Measurements from ENCODE around the gene EEF1A1. TPM values are rescaled to one million over a fixed set of nuclear protein-coding genes. Genes with fewer than 3 reads are reported as not detected.

The EEF1A1 gene
- total and polyA plus RNA-seq, 2 of the 8 experiments (the other 6 are each of a cell fraction or from before 2014, with no cell fraction given): 13,823 to 13,927 TPM

DNA sequence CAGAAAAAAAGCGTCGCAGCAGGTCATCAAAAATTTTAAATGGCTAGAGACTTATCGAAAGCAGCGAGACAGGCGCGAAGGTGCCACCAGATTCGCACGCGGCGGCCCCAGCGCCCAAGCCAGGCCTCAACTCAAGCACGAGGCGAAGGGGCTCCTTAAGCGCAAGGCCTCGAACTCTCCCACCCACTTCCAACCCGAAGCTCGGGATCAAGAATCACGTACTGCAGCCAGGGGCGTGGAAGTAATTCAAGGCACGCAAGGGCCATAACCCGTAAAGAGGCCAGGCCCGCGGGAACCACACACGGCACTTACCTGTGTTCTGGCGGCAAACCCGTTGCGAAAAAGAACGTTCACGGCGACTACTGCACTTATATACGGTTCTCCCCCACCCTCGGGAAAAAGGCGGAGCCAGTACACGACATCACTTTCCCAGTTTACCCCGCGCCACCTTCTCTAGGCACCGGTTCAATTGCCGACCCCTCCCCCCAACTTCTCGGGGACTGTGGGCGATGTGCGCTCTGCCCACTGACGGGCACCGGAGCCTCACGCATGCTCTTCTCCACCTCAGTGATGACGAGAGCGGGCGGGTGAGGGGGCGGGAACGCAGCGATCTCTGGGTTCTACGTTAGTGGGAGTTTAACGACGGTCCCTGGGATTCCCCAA, at the start of gene EEF1A1 (continued):
- TF ChIP-seq SUZ12 (IDR thresholded peaks at IDR 0.05; ENCODE audit: low read length): peak; percentile 30; the same call in 1 of the 2 replicates
- TF ChIP-seq RBBP5 (IDR thresholded peaks at IDR 0.05; ENCODE audit: borderline replicate concordance, low read depth, low read length): no peak; the same call in 1 of the 2 replicates
- TF ChIP-seq BCL11A (IDR thresholded peaks at IDR 0.05; ENCODE audit: low read depth in 2 of 2, low read length in 2 of 2): no peak
- TF ChIP-seq EGR1 (IDR thresholded peaks at IDR 0.05; ENCODE audit: borderline replicate concordance, low read depth, low read length): peak; percentile 95
- peak; percentile 90 for TF ChIP-seq SP4 (IDR thresholded peaks at IDR 0.05; ENCODE audit: low read length)
- peak; percentile 68 for TF ChIP-seq CHD2 (IDR thresholded peaks at IDR 0.05; ENCODE audit: low read length)
- peak; percentile 99 for TF ChIP-seq TAF7 (optimal IDR thresholded peaks at IDR 0.05; ENCODE audit: borderline replicate concordance, low read depth, low read length)
- TF ChIP-seq TBP (IDR thresholded peaks at IDR 0.05; ENCODE audit: low read depth, low read length): peak; percentile 99
- TF ChIP-seq TAF1 (IDR thresholded peaks at IDR 0.05; ENCODE audit: low read depth, low read length): peak; percentile 100
- peak; percentile 42; the same call in 1 of the 2 replicates for TF ChIP-seq E2F6 (IDR thresholded peaks at IDR 0.05)
- TF ChIP-seq RAD21 (IDR thresholded peaks at IDR 0.05 in 1 of 2, conservative IDR thresholded peaks at IDR 0.05 in 1 of 2; ENCODE audit: low read depth in 2 of 2, low read length in 2 of 2): peak; percentile 40 to 43; a peak in 3 of 4 replicates
- TF ChIP-seq RFX5 (IDR thresholded peaks at IDR 0.05; ENCODE audit: borderline replicate concordance, low read depth, low read length): no peak
- TF ChIP-seq PHF8 (conservative IDR thresholded peaks at IDR 0.05; ENCODE audit: low read depth, low read length): peak; percentile 94
- no peak for TF ChIP-seq CEBPB (IDR thresholded peaks at IDR 0.05; ENCODE audit: low read depth, low read length)
- TF ChIP-seq TEAD4 (IDR thresholded peaks at IDR 0.05; ENCODE audit: low read depth, low read length): peak; percentile 78; the same call in 1 of the 2 replicates
- peak; percentile 99 to 100 for TF ChIP-seq POLR2A (IDR thresholded peaks at IDR 0.05; ENCODE audit: control extremely low read depth in 1 of 2, low read depth in 2 of 2, low read length in 2 of 2)
- no peak for TF ChIP-seq CBX5 (IDR thresholded peaks at IDR 0.05; ENCODE audit: low read depth, low read length)
- no peak for TF ChIP-seq ATF3 (IDR thresholded peaks at IDR 0.05; ENCODE audit: insufficient read depth, low read depth, low read length)
- TF ChIP-seq HDAC6 (IDR thresholded peaks at IDR 0.05; ENCODE audit: low read depth, low read length): no peak
- peak; percentile 100 for TF ChIP-seq POLR2AphosphoS5 (IDR thresholded peaks at IDR 0.05; ENCODE audit: low read depth, low read length)
- 0 out of 2 replicates have a peak, but pooled peaks have one; percentile 17 for TF ChIP-seq POU5F1 (IDR thresholded peaks at IDR 0.05; ENCODE audit: low read depth, low read length)
- no peak for TF ChIP-seq ASH2L (IDR thresholded peaks at IDR 0.05; ENCODE audit: low read length)
- no peak for TF ChIP-seq BRCA1 (IDR thresholded peaks at IDR 0.05; ENCODE audit: low read depth, low read length)
- no peak for TF ChIP-seq RNF2 (IDR thresholded peaks at IDR 0.05; ENCODE audit: borderline replicate concordance, low read depth, low read length, missing control alignments, poor library complexity, severe bottlenecking)
